22Rv1 (cell line): ENCODE measurements around the gene TPCN2.

Experiments
- ZFX ChIP-seq: fragments of 450-650 bp; IDR thresholded peaks from 2 replicates; pipeline ENCODE4 v1.6.1; 2017; ENCODE audit warnings: antibody characterized with exemption, borderline replicate concordance
- TF ChIP-seq, protein P1 (sequence below): fragments of 450-650 bp; IDR thresholded peaks from 2 replicates; pipeline ENCODE4 v1.5.1; 2017; ENCODE audit warnings: mild to moderate bottlenecking

- TF ChIP-seq, protein P1, sequence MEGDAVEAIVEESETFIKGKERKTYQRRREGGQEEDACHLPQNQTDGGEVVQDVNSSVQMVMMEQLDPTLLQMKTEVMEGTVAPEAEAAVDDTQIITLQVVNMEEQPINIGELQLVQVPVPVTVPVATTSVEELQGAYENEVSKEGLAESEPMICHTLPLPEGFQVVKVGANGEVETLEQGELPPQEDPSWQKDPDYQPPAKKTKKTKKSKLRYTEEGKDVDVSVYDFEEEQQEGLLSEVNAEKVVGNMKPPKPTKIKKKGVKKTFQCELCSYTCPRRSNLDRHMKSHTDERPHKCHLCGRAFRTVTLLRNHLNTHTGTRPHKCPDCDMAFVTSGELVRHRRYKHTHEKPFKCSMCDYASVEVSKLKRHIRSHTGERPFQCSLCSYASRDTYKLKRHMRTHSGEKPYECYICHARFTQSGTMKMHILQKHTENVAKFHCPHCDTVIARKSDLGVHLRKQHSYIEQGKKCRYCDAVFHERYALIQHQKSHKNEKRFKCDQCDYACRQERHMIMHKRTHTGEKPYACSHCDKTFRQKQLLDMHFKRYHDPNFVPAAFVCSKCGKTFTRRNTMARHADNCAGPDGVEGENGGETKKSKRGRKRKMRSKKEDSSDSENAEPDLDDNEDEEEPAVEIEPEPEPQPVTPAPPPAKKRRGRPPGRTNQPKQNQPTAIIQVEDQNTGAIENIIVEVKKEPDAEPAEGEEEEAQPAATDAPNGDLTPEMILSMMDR = peak; percentile 5; the same call in 1 of the 2 replicates
- no peak for TF ChIP-seq ZFX
Measured at GRCh38 chr11:69102732-69103615, 54.2 kb downstream of the TPCN2 start.
